GM12865 (cell line): ENCODE data around the gene CDCA7.
"Not testable (repeated sequence)": the region's sequence is repeated elsewhere in the genome, so short reads cannot be mapped to it uniquely, and the experiment has no call there.

Experiments
- DNase-seq: peaks from one replicate; pipeline ENCODE4 v3.0.0; 2010; ENCODE audit warnings: low read depth
- H3K4me3 ChIP-seq: 2 replicates; pipeline ENCODE4 v1.5.1; 2011; ENCODE audit warnings: mild to moderate bottlenecking, low read depth, low read length, control low read depth
- TF ChIP-seq, protein P1 (sequence below): IDR thresholded peaks from 2 replicates; pipeline ENCODE4 v1.5.1; 2011; ENCODE audit warnings: low read length, control low read depth, low read depth, inconsistent platforms; ENCODE audit not compliant: insufficient read depth; ENCODE audit errors: missing control alignments

The CDCA7 gene

DNA sequence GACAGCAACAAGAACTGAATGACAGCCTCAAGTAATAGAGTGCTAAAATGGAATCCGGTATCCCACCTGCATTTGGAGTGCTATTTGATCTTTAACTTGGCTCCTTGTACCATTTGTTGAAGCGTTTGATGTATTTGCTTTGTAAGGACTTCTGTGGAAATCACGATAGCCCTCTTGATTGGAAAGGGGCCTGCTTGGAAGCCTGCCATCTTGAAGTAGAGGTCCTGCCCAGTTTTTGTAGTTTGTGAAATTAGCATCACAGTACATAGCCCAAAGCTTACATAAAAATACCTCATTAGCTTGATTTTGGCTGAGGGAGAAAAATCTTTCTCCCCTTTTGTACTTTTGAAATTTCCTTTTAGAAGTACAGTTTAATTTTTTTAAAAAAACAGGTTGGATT lies 2.7 kb downstream of the CDCA7 start:
- no peak overlapping the region for H3K4me3 ChIP-seq
- DNase-seq, result no peak
- TF ChIP-seq, protein P1, sequence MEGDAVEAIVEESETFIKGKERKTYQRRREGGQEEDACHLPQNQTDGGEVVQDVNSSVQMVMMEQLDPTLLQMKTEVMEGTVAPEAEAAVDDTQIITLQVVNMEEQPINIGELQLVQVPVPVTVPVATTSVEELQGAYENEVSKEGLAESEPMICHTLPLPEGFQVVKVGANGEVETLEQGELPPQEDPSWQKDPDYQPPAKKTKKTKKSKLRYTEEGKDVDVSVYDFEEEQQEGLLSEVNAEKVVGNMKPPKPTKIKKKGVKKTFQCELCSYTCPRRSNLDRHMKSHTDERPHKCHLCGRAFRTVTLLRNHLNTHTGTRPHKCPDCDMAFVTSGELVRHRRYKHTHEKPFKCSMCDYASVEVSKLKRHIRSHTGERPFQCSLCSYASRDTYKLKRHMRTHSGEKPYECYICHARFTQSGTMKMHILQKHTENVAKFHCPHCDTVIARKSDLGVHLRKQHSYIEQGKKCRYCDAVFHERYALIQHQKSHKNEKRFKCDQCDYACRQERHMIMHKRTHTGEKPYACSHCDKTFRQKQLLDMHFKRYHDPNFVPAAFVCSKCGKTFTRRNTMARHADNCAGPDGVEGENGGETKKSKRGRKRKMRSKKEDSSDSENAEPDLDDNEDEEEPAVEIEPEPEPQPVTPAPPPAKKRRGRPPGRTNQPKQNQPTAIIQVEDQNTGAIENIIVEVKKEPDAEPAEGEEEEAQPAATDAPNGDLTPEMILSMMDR, result no peak

DNA sequence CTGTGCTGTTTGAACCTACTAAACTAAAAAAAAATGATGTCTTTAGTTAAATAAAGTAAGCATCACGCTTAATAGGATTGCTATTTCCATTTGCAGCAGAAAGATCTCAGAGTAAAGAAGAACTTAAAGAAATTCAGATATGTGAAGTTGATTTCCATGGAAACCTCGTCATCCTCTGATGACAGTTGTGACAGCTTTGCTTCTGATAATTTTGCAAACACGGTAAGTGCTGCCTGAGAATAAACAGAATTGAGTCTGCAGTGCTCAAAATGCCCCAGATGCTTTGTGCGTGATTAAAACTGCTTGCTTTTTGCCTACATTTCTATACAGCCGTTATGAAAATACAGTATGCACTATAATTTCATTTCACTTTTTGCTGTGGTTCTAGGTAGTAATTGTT lies 3.9 kb downstream of the CDCA7 start:
- TF ChIP-seq, protein P1, result no peak
- peak; percentile 31 for DNase-seq
- peak overlapping the region; percentile 16; the same call in 1 of the 2 replicates for H3K4me3 ChIP-seq

DNA sequence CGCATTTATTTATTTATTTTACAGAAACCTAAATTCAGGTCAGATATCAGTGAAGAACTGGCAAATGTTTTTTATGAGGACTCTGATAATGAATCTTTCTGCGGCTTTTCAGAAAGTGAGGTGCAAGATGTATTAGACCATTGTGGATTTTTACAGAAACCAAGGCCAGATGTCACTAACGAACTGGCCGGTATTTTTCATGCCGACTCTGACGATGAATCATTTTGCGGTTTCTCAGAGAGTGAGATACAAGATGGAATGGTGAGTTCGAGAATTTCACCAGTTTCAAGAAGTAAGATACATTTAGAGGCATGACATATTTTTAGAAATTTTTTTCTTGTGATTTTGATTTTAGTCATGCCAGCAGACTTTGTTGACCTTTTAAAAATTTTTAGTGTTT lies 4.6 kb downstream of the CDCA7 start:
- TF ChIP-seq, protein P1, result no peak
- DNase-seq, result peak; percentile 93
- peak overlapping the region; percentile 16; the same call in 1 of the 2 replicates for H3K4me3 ChIP-seq

DNA sequence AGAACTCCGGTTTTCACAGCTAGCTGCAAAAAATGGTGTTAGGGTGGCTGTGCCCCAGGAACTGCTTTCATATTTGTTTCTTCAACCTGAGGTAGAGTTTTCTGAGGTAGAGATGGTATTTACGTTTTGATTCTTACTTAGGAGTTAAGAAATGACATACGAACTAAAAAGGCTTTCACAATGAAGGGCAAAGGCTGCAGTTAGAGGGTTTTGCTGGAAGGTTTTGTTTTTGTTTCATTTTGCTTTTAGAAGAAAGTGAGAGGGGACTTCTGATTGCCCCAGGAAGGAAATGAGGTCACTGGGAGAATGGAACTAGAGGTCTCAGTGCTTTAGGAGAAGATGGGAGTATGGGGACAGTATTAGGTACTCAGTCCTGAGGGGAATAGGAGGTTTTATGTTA lies 15.5 kb downstream of the CDCA7 start:
- DNase-seq, result peak; percentile 51
- H3K4me3 ChIP-seq, result peak overlapping the region; percentile 20; the same call in 1 of the 2 replicates
- TF ChIP-seq, protein P1, result no peak

DNA sequence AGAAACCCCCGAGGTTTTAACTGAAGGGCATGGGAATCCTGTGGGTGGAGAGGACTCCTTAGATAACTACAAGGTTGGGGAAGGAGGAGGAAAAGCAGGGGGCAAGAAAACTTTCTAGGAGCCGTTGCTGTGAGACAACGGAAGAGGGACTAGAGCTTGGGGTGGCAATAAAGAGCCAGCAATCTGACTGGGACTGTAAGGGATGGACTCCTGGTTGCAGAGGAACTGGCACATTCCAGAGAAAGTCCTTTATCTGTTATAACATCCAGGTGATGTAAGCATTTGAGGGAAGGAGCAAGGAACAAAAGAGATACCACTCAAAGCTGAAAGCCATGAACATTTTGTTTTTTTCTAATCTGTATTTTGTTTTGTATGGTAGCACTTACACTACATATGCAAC lies 16.4 kb downstream of the CDCA7 start:
- TF ChIP-seq, protein P1, result no peak
- DNase-seq, result no peak
- no peak overlapping the region for H3K4me3 ChIP-seq

DNA sequence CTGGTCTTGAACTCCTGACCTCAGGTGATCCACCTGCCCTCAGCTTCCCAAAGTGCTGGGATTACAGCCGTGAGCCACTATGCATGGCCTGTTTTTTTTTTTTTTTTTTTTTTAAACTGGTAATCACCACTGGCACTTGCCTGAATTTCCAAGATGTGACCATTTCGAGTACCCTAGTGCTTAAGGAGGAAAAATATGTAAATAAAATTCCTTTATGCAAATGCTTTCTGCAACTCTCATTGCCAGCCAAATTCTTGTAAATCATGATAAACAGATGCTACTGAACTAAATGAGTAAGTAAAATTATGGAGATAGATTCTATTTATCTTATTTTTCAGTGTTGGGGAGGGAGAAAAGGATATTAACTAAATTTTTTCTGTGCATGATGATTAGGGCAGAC lies 18.6 kb downstream of the CDCA7 start:
- DNase-seq, result no peak
- TF ChIP-seq, protein P1, result no peak
- H3K4me3 ChIP-seq, result no peak overlapping the region

DNA sequence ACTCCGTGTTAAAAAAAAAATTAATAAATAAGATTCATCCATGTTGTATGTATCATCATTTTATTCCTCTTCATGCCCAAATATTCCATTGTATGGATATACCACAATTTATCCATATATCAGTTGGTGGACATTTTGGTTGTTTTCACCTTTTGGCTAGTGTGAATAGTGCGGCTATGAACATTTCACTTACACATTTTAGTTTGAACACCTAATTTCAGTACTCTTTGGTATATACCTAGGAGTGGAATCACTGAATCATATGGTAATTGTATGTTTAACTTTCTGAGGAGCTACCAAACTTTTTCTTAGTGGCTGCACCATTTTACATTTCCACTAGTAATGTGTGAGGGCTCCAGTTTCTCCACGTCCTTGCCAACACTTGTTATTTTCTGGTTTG lies 20.0 kb downstream of the CDCA7 start:
- TF ChIP-seq, protein P1, result no peak
- no peak for DNase-seq
- no peak overlapping the region for H3K4me3 ChIP-seq

DNA sequence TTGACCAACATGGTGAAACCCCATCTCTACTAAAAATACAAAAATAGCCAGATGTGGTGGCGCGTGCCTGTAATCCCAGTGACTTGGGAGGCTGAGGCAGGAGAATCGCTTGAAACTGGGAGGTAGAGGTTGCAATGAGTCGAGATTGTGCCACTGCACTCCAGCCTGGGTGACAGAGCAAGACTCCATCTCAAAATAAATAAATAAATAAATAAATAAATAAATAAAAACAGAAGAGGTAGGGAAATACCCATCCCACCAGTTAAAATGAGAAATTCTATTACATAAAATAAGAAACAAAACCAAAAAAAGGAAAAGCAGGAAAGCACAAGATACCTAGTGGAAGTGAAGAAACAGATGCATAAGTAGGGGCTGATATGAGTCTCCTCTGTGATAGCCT lies 30.9 kb downstream of the CDCA7 start:
- not testable (repeated sequence) for H3K4me3 ChIP-seq, DNase-seq
